Dedifferentiated amniotic fluid mesenchymal stem cell (primary cell): ENCODE measurements around the gene APOBEC3F.
"Not testable (repeated sequence)": the region's sequence is repeated elsewhere in the genome, so short reads cannot be mapped to it uniquely, and the experiment has no call there.

Experiments used
- DNase-seq: peaks from one replicate; pipeline ENCODE4 v3.0.0-alpha.2; 2016; ENCODE audit errors: extremely low spot score

APOBEC3F gene

GRCh38 chr22:39027717-39028116 is 12.9 kb upstream of the APOBEC3F start:
- no peak for DNase-seq

DNA sequence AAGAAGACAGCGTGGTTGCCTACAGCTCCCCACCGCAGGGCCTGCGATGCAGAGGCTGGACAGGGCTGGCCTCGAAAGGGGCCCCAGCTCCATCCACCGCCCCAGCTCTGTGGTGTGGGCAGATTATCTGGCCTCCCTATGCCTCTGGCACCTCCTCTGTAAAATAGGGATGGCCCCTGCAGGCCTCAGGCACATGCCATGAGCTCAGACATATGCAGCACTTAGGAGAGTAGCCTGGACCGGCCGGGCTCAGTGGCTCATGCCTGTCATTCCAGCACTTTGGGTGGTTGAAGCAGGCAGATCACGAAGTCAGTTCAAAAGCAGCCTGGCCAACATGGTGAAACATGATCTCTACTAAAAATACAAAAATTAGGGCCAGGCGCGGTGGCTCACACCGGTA is 12.4 kb upstream of the APOBEC3F start:
- DNase-seq = peak; percentile 27

DNA sequence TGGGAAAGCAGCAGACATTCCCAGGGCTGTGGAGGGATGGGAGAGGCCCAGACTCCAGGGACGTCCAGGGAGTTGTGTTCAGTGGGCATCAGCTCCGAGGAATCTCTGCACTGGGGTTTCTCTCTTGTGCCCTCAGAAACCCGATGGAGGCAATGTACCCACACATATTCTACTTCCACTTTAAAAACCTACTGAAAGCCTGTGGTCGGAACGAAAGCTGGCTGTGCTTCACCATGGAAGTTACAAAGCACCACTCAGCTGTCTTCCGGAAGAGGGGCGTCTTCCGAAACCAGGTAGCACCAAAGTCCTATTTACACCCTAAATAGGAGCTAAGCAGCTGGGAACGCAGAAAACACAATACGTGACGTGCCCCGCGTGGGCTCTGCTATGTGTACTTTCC is 11.4 kb upstream of the APOBEC3F start:
- no peak for DNase-seq

DNA sequence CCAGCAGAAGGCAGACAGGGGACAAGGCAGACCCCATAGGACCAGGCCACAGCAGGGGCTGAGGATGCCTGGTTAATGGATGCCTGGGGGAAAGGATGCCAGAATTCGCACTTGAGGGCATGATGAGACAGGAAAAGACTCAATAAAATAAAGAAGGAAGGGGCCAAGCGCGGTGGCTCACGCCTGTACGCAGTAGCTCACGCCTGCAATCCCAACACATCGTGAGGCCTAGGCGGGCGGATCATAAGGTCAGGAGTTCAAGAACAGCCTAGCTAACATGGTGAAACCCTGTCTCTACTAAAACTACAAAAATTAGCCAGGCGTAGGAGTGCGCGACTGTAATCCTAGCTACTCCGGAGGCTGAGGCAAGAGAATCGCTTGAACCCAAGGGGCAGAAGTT is 10.0 kb upstream of the APOBEC3F start:
- DNase-seq = no peak

GRCh38 chr22:39031434-39032295 is 9.0 kb upstream of the APOBEC3F start:
- not testable (repeated sequence) for DNase-seq

GRCh38 chr22:39037071-39037470 is 3.6 kb upstream of the APOBEC3F start:
- DNase-seq = not testable (repeated sequence)

- no peak for DNase-seq
These were observed 1.1 kb upstream of the APOBEC3F start for GRCh38 chr22:39039306-39040126.

GRCh38 chr22:39040155-39040537 is 518 bp upstream of the APOBEC3F start:
- not testable (repeated sequence) for DNase-seq

DNA sequence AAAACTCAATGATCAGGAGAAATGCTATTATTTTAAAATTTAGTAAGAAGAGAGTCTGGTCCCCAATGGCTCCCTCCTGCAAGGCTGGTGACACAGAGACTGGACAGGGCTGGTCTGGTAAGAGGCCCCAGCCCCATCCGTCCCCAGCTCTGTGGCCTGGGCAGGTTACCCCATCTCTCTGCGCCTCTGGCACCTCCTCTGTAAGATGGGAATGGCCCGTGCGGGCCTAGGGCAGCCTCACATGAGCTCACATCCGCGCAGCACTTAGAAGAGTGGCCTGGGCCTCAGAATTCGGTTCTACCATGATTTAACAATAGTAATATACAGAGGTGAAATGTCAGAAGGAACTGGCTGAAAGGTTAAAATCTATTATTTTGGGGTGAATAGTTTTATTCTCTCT is 1.2 kb downstream of the APOBEC3F start:
- DNase-seq = no peak

- DNase-seq = not testable (repeated sequence)
These were observed 2.4 kb downstream of the APOBEC3F start for GRCh38 chr22:39043063-39043462.

DNA sequence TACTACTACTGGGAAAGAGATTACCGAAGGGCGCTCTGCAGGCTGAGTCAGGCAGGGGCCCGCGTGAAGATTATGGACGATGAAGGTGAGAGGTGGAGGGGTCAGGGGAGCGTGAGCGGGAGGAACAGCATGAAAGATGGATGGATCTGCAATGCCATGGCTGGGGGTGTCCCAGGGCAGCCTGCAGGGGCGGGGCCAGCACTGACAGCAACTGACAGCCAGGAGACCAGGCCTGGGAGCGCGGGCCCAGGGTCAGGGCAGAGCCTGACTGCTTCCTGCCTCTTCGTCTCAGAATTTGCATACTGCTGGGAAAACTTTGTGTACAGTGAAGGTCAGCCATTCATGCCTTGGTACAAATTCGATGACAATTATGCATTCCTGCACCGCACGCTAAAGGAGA is 4.5 kb downstream of the APOBEC3F start:
- not testable (repeated sequence) for DNase-seq

DNA sequence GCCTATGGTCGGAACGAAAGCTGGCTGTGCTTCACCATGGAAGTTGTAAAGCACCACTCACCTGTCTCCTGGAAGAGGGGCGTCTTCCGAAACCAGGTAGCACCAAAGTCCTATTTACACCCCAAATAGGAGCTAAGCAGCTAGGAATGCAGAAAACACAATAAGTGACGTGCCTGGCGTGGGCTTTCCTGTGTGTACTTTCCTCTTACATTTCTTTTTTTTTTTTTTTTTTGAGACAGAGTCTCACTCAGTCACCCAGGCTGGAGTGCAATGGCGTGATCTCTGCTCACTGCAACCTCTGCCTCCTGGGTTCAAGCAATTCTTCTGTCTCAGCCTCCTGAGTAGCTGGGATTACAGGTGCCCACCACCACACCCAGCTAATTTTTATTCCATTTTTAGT is 8.8 kb downstream of the APOBEC3F start:
- DNase-seq = not testable (repeated sequence)

- not testable (repeated sequence) for DNase-seq
These were observed 11.3 kb downstream of the APOBEC3F start for GRCh38 chr22:39051844-39052495.

GRCh38 chr22:39055658-39056057 is 15.0 kb downstream of the APOBEC3F start:
- no peak for DNase-seq

GRCh38 chr22:39061290-39061689 is 20.6 kb downstream of the APOBEC3F start:
- DNase-seq = not testable (repeated sequence)

GRCh38 chr22:39061951-39062350 is 21.3 kb downstream of the APOBEC3F start:
- not testable (repeated sequence) for DNase-seq

DNA sequence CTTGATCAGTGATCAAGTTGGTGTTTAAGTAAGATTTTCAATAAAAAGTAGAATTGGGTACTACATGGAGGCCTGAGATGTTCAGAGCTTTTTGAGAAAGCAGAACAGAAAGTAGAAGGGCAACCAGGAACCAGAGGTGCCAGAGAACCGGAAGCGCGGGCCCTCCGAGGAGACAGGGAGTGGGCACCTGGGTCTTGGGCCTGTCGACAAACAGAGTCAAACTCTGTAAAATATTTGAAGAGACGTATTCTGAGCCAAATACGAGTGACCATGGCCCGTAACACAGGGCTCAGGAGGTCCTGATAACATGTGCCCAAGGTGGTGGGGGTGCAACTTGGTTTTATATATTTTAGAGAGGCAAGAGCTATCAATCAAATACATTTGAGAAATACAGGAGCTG is 23.2 kb downstream of the APOBEC3F start:
- not testable (repeated sequence) for DNase-seq

DNA sequence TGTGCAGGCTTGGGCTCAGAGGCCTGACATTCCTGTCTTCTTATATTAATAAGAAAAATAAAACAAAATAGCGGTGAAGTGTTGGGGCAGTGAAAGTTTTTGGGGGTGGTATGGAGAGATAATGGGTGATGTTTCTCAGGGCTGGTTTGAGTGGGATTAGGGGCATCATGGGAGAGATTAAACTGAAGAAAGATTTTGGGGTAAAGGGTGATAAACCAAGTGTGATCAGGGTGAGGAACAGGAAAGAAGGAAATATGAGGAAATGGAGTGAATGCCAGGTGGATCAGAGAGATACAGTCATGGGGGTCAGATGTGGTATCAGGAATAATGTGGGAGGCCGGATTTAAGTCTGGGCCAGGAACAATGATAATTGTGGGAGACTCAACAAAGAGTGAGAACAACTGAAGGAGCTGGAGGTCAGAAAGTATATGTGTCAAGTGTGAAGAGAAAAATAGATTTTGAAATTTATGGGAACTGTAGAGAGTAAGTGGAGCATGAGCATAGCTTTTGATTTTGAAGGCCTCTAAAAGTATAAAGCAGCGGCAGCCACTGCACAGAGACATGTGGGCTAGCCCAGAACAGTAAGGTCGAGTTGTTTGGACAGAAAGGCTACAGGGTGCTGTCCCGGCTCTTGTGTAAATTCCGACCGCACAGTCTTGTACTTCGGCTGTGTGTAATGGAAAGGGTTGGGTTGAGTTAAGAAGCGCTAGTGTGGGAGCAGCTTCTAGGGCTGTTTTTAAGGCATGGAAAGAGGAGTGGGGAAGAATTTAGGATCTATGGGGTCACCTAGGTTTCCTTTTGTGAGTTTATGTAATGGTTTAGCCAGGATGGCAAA is 26.0 kb downstream of the APOBEC3F start:
- DNase-seq = not testable (repeated sequence)

GRCh38 chr22:39068033-39068785 is 27.5 kb downstream of the APOBEC3F start:
- no peak for DNase-seq

- no peak for DNase-seq
These were observed 29.5 kb downstream of the APOBEC3F start for GRCh38 chr22:39070186-39070585.

- not testable (repeated sequence) for DNase-seq
These were observed 31.9 kb downstream of the APOBEC3F start for GRCh38 chr22:39072581-39072981.
